K562 (cell line): ENCODE measurements around the gene SH3PXD2B.

Source experiments
- POLR2AphosphoS5 ChIP-seq: IDR thresholded peaks from 2 replicates; pipeline ENCODE4 v1.6.1; 2011; ENCODE audit warnings: mild to moderate bottlenecking, low read depth, low read length, moderate library complexity; ENCODE audit not compliant: control insufficient read depth, insufficient read depth
- ZFP30 ChIP-seq: fragments of 250-450 bp; sonication (Bioruptor Pico); IDR thresholded peaks from 2 replicates; pipeline ENCODE4 v1.8.0; 2022; ENCODE audit warnings: moderate library complexity, mild to moderate bottlenecking, inconsistent platforms, borderline replicate concordance
- ZNF124 ChIP-seq: sonication (generic); formaldehyde crosslinking; IDR thresholded peaks from 2 replicates; pipeline ENCODE4 v1.8.1; 2022; ENCODE audit warnings: missing genetic modification reagents

GRCh38 chr5:172439785-172440477, 14.4 kb downstream of the SH3PXD2B start:
- TF ChIP-seq ZNF124 (CRISPR knock-in tag): no peak
- TF ChIP-seq ZFP30 (CRISPR knock-in tag): no peak
- TF ChIP-seq POLR2AphosphoS5: no peak
